GM23338 (cell line): Measurements from ENCODE around the gene MCTP2. TPM values are rescaled to one million over a fixed set of nuclear protein-coding genes. Genes with fewer than 3 reads are reported as not detected.

Source experiments
- ATAC-seq: fragments of 200-7000 bp; cut with Tn5 transposase; 3 replicates; pipeline ENCODE4 v1.9.1; 2020
- DNase-seq: peaks from one replicate; pipeline ENCODE4 v3.0.0-alpha.2; 2015; ENCODE audit warnings: low spot score
- H2AFZ ChIP-seq: fragments of 200-600 bp; sonication (generic); 2 replicates; pipeline ENCODE4 v1.8.0; 2016; ENCODE audit warnings: antibody characterized with exemption, mild to moderate bottlenecking, moderate library complexity
- H3F3A ChIP-seq: fragments of 200-600 bp; sonication (generic); replicated peaks from 2 replicates; pipeline ENCODE4 v1.8.0; 2017; ENCODE audit warnings: antibody characterized with exemption, mixed run types, low read depth
- H3K27ac ChIP-seq: fragments of 200-600 bp; sonication (generic); 2 replicates; pipeline ENCODE4 v1.6.1; 2016; ENCODE audit warnings: low read depth
- H3K27me3 ChIP-seq: fragments of 200-600 bp; sonication (generic); 2 replicates; pipeline ENCODE4 v1.8.0; 2016; ENCODE audit warnings: mild to moderate bottlenecking, mixed run types, moderate library complexity; ENCODE audit not compliant: insufficient read depth
- H3K36me3 ChIP-seq: fragments of 200-600 bp; sonication (generic); 2 replicates; pipeline ENCODE4 v1.8.0; 2016; ENCODE audit warnings: mild to moderate bottlenecking; ENCODE audit not compliant: insufficient read depth
- H3K4me1 ChIP-seq: fragments of 200-600 bp; sonication (generic); 2 replicates; pipeline ENCODE4 v1.8.0; 2016; ENCODE audit warnings: mild to moderate bottlenecking, moderate library complexity; ENCODE audit not compliant: insufficient read depth
- H3K4me2 ChIP-seq: fragments of 200-600 bp; sonication (generic); 2 replicates; pipeline ENCODE4 v1.7.1; 2017; ENCODE audit warnings: mixed run types
- H3K4me3 ChIP-seq: fragments of 200-600 bp; sonication (generic); 2 replicates; pipeline ENCODE4 v1.6.1; 2016; ENCODE audit warnings: mixed run types
- H3K79me2 ChIP-seq: fragments of 200-600 bp; sonication (generic); replicated peaks from 2 replicates; pipeline ENCODE4 v1.8.0; 2017; ENCODE audit warnings: mild to moderate bottlenecking; ENCODE audit not compliant: insufficient read depth
- H3K9me2 ChIP-seq: fragments of 200-600 bp; sonication (generic); 2 replicates; pipeline ENCODE4 v1.8.0; 2017; ENCODE audit not compliant: insufficient read depth
- H4K20me1 ChIP-seq: fragments of 200-600 bp; sonication (generic); replicated peaks from 2 replicates; pipeline ENCODE4 v1.8.0; 2017; ENCODE audit warnings: mild to moderate bottlenecking; ENCODE audit not compliant: insufficient read depth
- H3K27ac Mint-ChIP-seq: 2 replicates; pipeline ENCODE4 v1.8.0; 2020; ENCODE audit warnings: inconsistent platforms, mild to moderate bottlenecking, moderate library complexity, mixed read lengths
- H3K27me3 Mint-ChIP-seq: 3 replicates; pipeline ENCODE4 v1.8.0; 2022; ENCODE audit warnings: low read depth, mild to moderate bottlenecking, moderate library complexity, mixed read lengths, inconsistent platforms; ENCODE audit not compliant: insufficient read depth, poor library complexity
- H3K36me3 Mint-ChIP-seq: 3 replicates; pipeline ENCODE4 v1.8.0; 2021; ENCODE audit warnings: low read depth, mild to moderate bottlenecking, inconsistent platforms, moderate library complexity, mixed read lengths
- H3K4me1 Mint-ChIP-seq: 3 replicates; pipeline ENCODE4 v1.8.0; 2020; ENCODE audit warnings: mild to moderate bottlenecking, inconsistent platforms, mixed read lengths
- H3K4me3 Mint-ChIP-seq: 3 replicates; pipeline ENCODE4 v1.8.0; 2021; ENCODE audit warnings: moderate library complexity, mild to moderate bottlenecking, inconsistent platforms, mixed read lengths
- H3K9me3 Mint-ChIP-seq: 3 replicates; pipeline ENCODE4 v1.8.0; 2020; ENCODE audit warnings: moderate library complexity, mild to moderate bottlenecking, inconsistent platforms, mixed read lengths
- CREB1 ChIP-seq: fragments of 250-450 bp; sonication (Bioruptor Pico); IDR thresholded peaks from 2 replicates; pipeline ENCODE4 v1.5.0; 2020; ENCODE audit warnings: low read depth, mild to moderate bottlenecking, moderate library complexity
- EZH2 ChIP-seq: fragments of 200-600 bp; sonication (generic); IDR thresholded peaks from one replicate; pipeline ENCODE4 v1.8.0; 2017; ENCODE audit warnings: antibody characterized with exemption, mild to moderate bottlenecking, low read depth; ENCODE audit not compliant: unreplicated experiment
- EZH2phosphoT487 ChIP-seq: fragments of 200-600 bp; sonication (generic); IDR thresholded peaks from one replicate; pipeline ENCODE4 v1.8.1; 2018; ENCODE audit warnings: antibody characterized with exemption; ENCODE audit not compliant: unreplicated experiment
- JUNB ChIP-seq: IDR thresholded peaks from one replicate; pipeline ENCODE4 v1.6.1; 2016; ENCODE audit warnings: antibody characterized with exemption; ENCODE audit not compliant: unreplicated experiment
- NANOG ChIP-seq: IDR thresholded peaks from 2 replicates; pipeline ENCODE4 v1.6.1; 2016; ENCODE audit warnings: antibody characterized with exemption, borderline replicate concordance
- POLR2AphosphoS5 ChIP-seq: IDR thresholded peaks from 2 replicates; pipeline ENCODE4 v1.6.1; 2016; ENCODE audit warnings: antibody characterized with exemption, low read depth
- STAT1 ChIP-seq: IDR thresholded peaks from one replicate; pipeline ENCODE4 v1.6.1; 2016; ENCODE audit warnings: antibody characterized with exemption; ENCODE audit not compliant: unreplicated experiment
- ZNF114 ChIP-seq: fragments of 250-450 bp; sonication (Bioruptor Pico); IDR thresholded peaks from 2 replicates; pipeline ENCODE4 v1.5.0; 2020; ENCODE audit warnings: mild to moderate bottlenecking, moderate library complexity
- ZNF331 ChIP-seq: fragments of 250-450 bp; sonication (Bioruptor Pico); IDR thresholded peaks from 2 replicates; pipeline ENCODE4 v1.5.0; 2020; ENCODE audit warnings: low read depth, mild to moderate bottlenecking, moderate library complexity
- polyA plus RNA-seq: library from polyadenylated mRNA; unstranded; fragments of >200 nt; fragmentation: Nextera tagmentation; extraction: Ambion mirVana; gene quantifications from 2 replicates; pipeline ENCODE4 v1.2.1, GENCODE V29; 2016
- total RNA-seq: library from RNA; depleted of rRNA; stranded (reverse); fragments of >200 nt; shearing (Covaris generic); gene quantifications from 2 replicates; pipeline ENCODE4 v1.2.3, GENCODE V29; 2014
- TF ChIP-seq, protein P1 (sequence below): IDR thresholded peaks from one replicate; pipeline ENCODE4 v1.6.1; 2018; ENCODE audit warnings: antibody characterized with exemption; ENCODE audit not compliant: unreplicated experiment
- TF ChIP-seq, protein P2 (sequence below): fragments of 250-450 bp; sonication (Bioruptor Pico); IDR thresholded peaks from 2 replicates; pipeline ENCODE4 v1.5.0; 2020; ENCODE audit warnings: mild to moderate bottlenecking, moderate library complexity
- TF ChIP-seq, protein P3 (sequence below): IDR thresholded peaks from 2 replicates; pipeline ENCODE4 v1.6.1; 2016; ENCODE audit warnings: antibody characterized with exemption
- TF ChIP-seq, protein P4 (sequence below), 2 experiments: fragments of 200-600 bp in 1 of 2; sonication (generic) in 1 of 2; conservative IDR thresholded peaks; 2 replicates each; pipeline versions ENCODE4 v1.5.1 to v1.6.1; 2016 to 2017; ENCODE audit warnings: antibody characterized with exemption in 2 of 2, low read depth in 2 of 2, mild to moderate bottlenecking in 2 of 2, moderate library complexity in 1 of 2

The MCTP2 gene
- total and polyA plus RNA-seq, 2 experiments from 2014 or later = 1.8 to 5.5 TPM

DNA sequence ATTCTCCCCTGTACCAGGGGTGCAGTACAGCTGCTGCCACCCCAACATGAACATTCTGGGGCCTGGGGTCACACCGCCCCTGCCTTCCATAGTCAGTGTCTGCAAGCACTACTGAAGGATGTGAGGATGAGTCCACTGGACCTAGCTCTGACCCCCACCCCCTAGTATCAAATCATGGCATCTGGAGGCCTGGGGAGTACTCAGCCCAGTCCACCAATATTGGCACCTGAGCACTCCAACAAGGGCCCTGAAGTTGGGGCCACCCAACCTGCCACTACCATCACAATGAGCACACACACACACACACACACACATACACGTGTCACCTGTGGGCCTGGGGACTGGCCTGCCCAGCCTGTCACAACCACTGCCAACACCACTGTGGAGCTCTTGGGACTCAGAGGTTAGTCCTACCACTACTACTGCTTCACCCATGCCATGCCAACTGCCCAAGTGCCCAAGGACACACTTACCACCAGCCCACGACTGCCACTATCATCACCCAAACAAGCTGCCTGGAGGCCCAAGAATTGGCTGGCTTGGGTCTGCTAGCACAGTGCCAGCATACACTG is 253.9 kb downstream of the MCTP2 start:
- no peaks in the 10 kb centered on the region for H3K79me2 ChIP-seq
- H3K27me3 Mint-ChIP-seq = peaks cover 1% of the 10 kb centered on the region
- no peaks in the 10 kb centered on the region for H3K4me1 ChIP-seq
- DNase-seq = no peak
- H3K4me1 Mint-ChIP-seq = no peaks in the 10 kb centered on the region
- H3K4me2 ChIP-seq = no peak overlapping the region
- no peaks in the 10 kb centered on the region for H3K36me3 Mint-ChIP-seq
- H3K9me2 ChIP-seq = no peaks in the 10 kb centered on the region
- H3K4me3 Mint-ChIP-seq = no peak overlapping the region
- H3K36me3 ChIP-seq = no peaks in the 10 kb centered on the region
- TF ChIP-seq, protein P1, sequence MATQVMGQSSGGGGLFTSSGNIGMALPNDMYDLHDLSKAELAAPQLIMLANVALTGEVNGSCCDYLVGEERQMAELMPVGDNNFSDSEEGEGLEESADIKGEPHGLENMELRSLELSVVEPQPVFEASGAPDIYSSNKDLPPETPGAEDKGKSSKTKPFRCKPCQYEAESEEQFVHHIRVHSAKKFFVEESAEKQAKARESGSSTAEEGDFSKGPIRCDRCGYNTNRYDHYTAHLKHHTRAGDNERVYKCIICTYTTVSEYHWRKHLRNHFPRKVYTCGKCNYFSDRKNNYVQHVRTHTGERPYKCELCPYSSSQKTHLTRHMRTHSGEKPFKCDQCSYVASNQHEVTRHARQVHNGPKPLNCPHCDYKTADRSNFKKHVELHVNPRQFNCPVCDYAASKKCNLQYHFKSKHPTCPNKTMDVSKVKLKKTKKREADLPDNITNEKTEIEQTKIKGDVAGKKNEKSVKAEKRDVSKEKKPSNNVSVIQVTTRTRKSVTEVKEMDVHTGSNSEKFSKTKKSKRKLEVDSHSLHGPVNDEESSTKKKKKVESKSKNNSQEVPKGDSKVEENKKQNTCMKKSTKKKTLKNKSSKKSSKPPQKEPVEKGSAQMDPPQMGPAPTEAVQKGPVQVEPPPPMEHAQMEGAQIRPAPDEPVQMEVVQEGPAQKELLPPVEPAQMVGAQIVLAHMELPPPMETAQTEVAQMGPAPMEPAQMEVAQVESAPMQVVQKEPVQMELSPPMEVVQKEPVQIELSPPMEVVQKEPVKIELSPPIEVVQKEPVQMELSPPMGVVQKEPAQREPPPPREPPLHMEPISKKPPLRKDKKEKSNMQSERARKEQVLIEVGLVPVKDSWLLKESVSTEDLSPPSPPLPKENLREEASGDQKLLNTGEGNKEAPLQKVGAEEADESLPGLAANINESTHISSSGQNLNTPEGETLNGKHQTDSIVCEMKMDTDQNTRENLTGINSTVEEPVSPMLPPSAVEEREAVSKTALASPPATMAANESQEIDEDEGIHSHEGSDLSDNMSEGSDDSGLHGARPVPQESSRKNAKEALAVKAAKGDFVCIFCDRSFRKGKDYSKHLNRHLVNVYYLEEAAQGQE = no peak
- TF ChIP-seq CREB1 (CRISPR knock-in tag) (no peak), POLR2AphosphoS5 (no peak), STAT1 (no peak), EZH2 (no peak), ZNF331 (CRISPR knock-in tag) (no peak), ZNF114 (CRISPR knock-in tag) (no peak), EZH2phosphoT487 (no peak), NANOG (no peak), JUNB (no peak)
- TF ChIP-seq, protein P2, sequence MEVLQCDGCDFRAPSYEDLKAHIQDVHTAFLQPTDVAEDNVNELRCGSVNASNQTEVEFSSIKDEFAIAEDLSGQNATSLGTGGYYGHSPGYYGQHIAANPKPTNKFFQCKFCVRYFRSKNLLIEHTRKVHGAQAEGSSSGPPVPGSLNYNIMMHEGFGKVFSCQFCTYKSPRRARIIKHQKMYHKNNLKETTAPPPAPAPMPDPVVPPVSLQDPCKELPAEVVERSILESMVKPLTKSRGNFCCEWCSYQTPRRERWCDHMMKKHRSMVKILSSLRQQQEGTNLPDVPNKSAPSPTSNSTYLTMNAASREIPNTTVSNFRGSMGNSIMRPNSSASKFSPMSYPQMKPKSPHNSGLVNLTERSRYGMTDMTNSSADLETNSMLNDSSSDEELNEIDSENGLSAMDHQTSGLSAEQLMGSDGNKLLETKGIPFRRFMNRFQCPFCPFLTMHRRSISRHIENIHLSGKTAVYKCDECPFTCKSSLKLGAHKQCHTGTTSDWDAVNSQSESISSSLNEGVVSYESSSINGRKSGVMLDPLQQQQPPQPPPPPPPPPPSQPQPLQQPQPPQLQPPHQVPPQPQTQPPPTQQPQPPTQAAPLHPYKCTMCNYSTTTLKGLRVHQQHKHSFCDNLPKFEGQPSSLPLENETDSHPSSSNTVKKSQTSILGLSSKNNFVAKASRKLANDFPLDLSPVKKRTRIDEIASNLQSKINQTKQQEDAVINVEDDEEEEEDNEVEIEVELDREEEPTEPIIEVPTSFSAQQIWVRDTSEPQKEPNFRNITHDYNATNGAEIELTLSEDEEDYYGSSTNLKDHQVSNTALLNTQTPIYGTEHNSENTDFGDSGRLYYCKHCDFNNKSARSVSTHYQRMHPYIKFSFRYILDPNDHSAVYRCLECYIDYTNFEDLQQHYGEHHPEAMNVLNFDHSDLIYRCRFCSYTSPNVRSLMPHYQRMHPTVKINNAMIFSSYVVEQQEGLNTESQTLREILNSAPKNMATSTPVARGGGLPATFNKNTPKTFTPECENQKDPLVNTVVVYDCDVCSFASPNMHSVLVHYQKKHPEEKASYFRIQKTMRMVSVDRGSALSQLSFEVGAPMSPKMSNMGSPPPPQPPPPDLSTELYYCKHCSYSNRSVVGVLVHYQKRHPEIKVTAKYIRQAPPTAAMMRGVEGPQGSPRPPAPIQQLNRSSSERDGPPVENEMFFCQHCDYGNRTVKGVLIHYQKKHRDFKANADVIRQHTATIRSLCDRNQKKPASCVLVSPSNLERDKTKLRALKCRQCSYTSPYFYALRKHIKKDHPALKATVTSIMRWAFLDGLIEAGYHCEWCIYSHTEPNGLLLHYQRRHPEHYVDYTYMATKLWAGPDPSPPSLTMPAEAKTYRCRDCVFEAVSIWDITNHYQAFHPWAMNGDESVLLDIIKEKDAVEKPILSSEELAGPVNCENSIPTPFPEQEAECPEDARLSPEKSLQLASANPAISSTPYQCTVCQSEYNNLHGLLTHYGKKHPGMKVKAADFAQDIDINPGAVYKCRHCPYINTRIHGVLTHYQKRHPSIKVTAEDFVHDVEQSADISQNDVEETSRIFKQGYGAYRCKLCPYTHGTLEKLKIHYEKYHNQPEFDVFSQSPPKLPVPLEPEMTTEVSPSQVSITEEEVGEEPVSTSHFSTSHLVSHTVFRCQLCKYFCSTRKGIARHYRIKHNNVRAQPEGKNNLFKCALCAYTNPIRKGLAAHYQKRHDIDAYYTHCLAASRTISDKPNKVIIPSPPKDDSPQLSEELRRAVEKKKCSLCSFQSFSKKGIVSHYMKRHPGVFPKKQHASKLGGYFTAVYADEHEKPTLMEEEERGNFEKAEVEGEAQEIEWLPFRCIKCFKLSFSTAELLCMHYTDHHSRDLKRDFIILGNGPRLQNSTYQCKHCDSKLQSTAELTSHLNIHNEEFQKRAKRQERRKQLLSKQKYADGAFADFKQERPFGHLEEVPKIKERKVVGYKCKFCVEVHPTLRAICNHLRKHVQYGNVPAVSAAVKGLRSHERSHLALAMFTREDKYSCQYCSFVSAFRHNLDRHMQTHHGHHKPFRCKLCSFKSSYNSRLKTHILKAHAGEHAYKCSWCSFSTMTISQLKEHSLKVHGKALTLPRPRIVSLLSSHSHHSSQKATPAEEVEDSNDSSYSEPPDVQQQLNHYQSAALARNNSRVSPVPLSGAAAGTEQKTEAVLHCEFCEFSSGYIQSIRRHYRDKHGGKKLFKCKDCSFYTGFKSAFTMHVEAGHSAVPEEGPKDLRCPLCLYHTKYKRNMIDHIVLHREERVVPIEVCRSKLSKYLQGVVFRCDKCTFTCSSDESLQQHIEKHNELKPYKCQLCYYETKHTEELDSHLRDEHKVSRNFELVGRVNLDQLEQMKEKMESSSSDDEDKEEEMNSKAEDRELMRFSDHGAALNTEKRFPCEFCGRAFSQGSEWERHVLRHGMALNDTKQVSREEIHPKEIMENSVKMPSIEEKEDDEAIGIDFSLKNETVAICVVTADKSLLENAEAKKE (CRISPR knock-in tag) = no peak
- TF ChIP-seq, protein P3, sequence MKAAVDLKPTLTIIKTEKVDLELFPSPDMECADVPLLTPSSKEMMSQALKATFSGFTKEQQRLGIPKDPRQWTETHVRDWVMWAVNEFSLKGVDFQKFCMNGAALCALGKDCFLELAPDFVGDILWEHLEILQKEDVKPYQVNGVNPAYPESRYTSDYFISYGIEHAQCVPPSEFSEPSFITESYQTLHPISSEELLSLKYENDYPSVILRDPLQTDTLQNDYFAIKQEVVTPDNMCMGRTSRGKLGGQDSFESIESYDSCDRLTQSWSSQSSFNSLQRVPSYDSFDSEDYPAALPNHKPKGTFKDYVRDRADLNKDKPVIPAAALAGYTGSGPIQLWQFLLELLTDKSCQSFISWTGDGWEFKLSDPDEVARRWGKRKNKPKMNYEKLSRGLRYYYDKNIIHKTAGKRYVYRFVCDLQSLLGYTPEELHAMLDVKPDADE = no peak
- TF ChIP-seq, protein P4, sequence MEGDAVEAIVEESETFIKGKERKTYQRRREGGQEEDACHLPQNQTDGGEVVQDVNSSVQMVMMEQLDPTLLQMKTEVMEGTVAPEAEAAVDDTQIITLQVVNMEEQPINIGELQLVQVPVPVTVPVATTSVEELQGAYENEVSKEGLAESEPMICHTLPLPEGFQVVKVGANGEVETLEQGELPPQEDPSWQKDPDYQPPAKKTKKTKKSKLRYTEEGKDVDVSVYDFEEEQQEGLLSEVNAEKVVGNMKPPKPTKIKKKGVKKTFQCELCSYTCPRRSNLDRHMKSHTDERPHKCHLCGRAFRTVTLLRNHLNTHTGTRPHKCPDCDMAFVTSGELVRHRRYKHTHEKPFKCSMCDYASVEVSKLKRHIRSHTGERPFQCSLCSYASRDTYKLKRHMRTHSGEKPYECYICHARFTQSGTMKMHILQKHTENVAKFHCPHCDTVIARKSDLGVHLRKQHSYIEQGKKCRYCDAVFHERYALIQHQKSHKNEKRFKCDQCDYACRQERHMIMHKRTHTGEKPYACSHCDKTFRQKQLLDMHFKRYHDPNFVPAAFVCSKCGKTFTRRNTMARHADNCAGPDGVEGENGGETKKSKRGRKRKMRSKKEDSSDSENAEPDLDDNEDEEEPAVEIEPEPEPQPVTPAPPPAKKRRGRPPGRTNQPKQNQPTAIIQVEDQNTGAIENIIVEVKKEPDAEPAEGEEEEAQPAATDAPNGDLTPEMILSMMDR (conservative IDR thresholded peaks at IDR 0.05; ENCODE audit: low read depth in 2 of 2) = no peak
- ATAC-seq = no peak
- no peaks in the 10 kb centered on the region; the same call in 1 of the 3 replicates for H3K9me3 Mint-ChIP-seq
- H3K27ac Mint-ChIP-seq = no peak overlapping the region
- no peaks in the 10 kb centered on the region for H3K27me3 ChIP-seq
- no peak overlapping the region for H3K4me3 ChIP-seq
- no peak overlapping the region for H2AFZ ChIP-seq
- no peak overlapping the region for H3K27ac ChIP-seq
- no peaks in the 10 kb centered on the region for H4K20me1 ChIP-seq
- H3F3A ChIP-seq = no peaks in the 10 kb centered on the region
